Activated T-cell treated with anti-CD3 and anti-CD28 coated beads, Interleukin-2, amount 50 U/mL, for 1 hour (primary cell): ENCODE measurements around the gene OGFOD2.

Experiments used
- DNase-seq: peaks from one replicate; pipeline ENCODE4 v3.0.0-alpha.2; 2020

Gene OGFOD2

GRCh38 chr12:122951979-122952892 is 22.8 kb upstream of the OGFOD2 start:
- peak; percentile 79 for DNase-seq

DNA sequence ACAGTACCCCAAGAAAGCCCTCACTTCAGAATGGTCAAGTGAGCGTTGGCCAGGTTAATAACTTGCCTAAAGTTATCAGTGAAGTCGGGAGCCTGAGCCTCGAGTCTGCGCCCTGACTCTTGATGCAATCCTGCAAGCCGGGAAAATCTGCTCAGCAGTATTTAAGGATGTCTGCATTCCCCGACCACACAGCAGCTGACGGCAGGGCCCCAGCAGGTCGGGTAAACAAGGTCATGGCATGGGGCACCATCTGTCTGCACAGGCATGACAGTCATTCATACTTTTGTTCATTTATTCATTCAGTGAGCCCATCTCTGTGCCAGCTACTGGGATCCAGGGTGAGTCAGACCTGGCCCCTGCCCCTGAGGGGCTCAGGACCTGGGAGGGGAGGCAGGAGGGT is 19.9 kb upstream of the OGFOD2 start:
- no peak for DNase-seq

DNA sequence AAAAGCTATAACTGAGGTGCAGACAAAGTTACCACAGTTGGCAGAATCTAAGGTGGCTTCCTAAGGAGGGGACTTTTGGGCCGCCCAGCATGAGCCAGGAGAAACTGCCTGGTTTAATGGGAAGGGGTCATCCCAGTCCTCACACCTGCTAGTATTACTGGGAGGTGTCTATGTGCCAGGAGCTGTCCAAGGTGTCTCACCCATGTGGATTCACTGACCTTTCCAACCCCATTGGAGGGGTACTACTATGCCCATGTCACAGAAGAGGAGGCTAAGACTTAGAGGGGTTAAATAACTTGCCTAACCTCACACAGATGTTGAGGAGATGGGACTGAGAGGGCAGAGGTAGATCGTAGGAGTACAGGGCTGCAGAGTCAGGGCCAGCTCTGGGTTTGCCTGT is 19.0 kb upstream of the OGFOD2 start:
- no peak for DNase-seq

DNA sequence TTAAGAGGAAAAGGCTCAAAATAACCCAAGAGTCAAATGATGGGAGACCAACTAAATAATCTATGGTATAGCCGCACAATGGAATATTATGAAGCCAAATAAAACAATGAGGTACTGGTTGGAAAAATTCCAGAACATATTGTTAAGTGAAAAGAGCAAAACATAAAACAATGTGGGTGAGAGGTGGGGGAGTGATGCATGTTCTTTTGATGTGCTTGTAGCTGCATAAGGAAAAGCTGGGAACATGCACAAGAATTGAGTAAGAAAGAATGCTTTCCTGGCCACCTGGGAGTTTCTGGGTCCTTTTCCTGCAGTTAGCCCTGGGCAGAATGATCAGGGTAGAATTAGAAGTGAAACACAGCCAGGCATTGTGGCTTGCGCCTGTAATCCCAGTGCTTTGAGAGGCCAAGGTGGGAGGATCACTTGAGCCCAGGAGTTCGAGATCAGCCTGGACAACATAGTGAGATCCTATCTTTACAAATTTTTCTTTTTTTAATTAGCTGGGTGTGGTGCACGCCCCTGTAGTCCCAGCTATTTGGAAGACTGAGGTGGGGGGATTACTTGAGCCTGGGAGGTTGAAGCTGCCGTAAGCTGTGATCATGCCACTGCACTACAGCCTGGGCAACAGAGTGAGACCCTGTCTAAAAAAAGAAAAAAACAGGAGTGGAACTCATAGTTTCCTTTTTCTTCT is 16.7 kb upstream of the OGFOD2 start:
- no peak for DNase-seq

- no peak for DNase-seq
These were observed 15.4 kb upstream of the OGFOD2 start for GRCh38 chr12:122959566-122960192.

DNA sequence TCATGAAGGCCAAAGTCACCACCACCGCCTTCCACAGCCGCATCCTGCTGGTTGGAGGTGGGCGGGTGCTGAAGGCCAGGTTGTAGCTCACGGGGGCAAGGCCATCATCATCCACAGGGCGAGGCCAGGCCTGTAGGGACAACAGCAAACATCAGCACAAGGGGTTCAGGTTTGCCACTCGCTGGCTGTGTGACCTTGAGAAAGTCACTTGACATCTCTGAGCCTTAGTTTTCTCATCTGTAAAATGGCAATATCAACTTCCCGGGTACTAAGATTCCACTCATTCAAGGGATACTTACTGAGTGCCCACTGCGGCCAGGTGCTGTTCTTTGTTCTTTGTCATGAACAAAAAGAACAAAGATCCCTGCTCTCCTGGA is 14.9 kb upstream of the OGFOD2 start:
- DNase-seq: no peak

- no peak for DNase-seq
These were observed 13.3 kb upstream of the OGFOD2 start for GRCh38 chr12:122961531-122962329.

- DNase-seq: no peak
These were observed 11.1 kb upstream of the OGFOD2 start for GRCh38 chr12:122963941-122964265.

- DNase-seq: peak; percentile 17
These were observed 10.4 kb upstream of the OGFOD2 start for GRCh38 chr12:122964439-122965257.

- peak; percentile 16 for DNase-seq
These were observed 9.7 kb upstream of the OGFOD2 start for GRCh38 chr12:122965321-122965751.

DNA sequence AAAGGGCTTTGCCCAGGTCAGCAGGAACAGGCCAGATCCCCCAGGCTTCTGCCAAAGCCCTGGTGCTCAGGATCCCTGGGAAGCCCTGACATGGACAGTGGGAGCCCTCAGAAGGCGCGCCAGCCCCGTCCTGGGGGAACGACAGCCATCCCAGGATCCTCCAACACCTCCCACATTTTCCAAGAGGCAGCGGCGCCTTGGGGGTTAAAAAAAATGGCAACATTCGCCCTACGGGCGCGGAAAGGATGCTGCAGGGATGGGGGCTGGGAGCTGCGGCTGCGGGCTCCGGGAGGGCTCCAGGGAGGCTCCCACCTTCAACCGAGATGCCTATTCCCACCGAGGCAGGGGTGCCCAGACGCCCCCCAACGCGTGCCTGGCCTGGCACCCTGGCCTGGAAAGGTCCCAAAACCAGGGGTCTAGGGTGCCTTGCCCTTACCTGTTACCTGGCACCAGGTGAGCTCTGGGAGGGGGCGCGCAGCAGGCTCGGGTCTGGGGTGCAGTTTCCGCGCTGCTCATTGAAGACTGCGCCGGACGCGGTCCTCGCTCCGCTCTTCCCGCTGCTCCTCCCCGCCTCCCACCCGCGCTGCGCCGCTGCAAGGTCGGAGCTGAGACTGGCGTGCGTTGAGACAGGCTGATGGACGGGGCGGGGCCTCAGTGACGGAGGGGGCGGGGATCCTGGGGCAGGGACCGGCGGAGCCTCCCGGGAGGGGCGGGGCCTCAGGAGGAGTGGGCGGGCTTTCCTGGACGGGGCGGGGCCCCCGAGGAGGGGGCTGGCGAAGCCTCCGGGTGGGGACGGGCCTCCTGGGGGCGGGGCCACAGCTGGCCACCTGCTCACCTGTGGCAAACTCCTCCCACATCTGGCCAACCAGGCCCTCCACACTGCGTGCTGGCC is 8.9 kb upstream of the OGFOD2 start, which contains the start of gene ABCB9:
ABCB9 (minus strand) TSS at position 613 of the 892 bp plus-strand sequence. CDS start 6,228 bp downstream, outside the sequence.
- peak; percentile 96 for DNase-seq

DNA sequence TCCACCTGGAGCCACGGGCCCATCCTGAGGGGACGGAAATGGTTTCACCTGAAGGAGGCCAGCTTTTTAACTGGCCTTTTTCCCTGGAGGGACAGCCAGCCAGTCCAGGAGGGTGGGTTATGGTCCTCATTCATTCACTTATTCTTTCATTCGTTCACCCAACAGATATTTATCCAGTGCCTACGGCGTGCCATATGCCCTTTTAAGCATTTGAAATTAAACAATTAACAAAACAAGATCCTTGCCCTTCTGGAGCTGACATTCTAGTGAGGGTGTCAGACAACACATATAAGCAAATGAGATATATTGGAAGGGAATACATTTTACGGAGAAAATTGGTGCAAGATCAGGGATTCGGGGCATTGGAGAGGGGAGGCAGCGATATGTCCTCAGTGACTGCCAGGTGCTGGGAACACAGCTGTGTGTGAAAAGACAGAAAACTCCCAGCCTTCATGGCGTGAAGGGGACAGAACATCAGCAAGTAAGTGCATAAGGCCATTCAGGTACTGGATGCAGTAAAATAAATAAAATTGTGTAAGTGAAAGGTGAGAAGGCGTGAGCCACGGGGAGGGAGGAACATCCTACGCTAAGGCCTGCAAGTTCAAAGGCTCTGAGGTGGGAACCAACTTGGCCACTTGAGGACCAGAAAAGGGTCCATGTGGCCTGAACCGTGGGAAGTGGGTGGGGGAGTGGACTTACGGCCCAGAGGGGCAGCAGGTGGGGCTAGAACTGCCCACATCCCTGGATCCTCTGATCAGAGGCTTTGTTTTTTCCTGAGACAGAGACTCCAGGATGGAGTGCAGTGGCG is 8.1 kb upstream of the OGFOD2 start:
- DNase-seq: no peak

DNA sequence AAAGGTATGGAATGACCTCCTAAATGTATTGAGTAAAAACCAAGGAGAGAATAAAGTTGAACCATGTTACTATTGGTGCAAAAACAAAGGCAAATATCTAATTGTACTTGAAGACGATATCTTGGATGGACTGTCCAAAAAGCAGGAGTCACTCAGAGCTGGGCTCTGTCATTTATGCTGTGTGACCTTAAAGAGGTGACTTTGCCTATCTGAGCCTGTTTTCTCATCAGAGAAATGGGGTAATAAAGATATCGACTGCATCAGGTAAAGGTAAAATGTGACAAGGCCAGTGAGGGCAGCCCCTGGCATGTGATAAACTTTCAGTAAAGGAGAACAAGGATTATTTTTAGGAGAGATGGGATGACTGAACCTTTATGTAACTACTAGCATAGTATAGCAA is 6.9 kb upstream of the OGFOD2 start:
- no peak for DNase-seq

- DNase-seq: no peak
These were observed 5.4 kb upstream of the OGFOD2 start for GRCh38 chr12:122969676-122970075.

- peak; percentile 99 for DNase-seq
These were observed 661 bp upstream of the OGFOD2 start for GRCh38 chr12:122974274-122974891.

GRCh38 chr12:122975790-122976647 is 975 bp downstream of the OGFOD2 start:
- DNase-seq: no peak

GRCh38 chr12:122976648-122976975 is 1.6 kb downstream of the OGFOD2 start:
- DNase-seq: peak; percentile 17

DNA sequence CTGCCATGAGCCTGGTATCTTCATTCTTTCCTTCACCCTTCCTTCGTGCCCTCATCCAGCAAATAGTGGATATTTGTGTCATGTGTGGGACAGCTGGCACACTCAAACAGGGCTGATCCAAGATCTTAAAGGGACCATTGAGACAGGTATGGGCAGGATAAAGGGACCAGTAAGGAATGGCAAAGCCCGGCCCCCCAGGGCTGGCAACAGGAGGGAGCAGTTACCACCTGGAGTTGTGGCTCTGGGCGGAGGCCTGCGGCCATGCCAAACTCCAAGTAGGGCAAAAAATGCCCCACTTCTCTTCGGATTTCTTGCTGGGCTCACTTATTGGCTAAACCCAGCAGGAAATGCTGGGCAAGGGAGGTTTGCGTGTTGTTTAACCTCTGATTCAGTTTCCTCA is 2.1 kb downstream of the OGFOD2 start:
- no peak for DNase-seq
